ENCODE data around the gene FAM163A.

Gene FAM163A

DNA sequence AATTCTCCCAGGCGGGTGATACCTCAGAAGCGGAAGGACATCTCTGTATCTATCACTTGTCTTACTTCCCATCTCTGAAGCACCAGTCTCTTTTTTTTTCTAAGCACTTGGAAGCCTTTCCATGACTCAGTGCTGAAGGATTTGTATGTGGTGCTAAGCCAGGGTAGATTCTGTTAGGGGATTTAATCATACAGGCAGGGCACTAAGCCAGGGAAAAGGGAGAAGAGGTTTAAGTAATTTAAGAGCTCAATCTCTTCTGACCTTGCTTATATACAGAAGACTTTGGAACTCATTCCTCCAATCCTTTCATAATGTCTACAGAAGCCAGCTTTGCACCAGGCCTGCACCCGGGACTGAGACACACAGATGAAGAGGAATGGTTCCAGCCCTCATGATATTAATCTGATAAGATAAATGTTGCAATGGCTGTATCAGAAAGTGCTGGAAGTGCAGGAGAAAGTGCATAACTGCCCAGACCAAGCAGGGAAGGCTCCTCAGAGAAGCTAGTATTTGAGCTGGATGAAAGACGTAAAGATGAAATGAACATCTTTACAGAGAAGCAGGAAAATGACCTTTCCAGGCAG is 11.0 kb downstream of the FAM163A start:
- no peak overlapping the region for H3K9ac ChIP-seq (ENCODE audit: low read depth, low read length)
- no peaks in the 10 kb centered on the region for H3K9me3 ChIP-seq (ENCODE audit: control insufficient read depth, insufficient read depth, low read length)
- no peaks in the 10 kb centered on the region for H3K4me1 ChIP-seq (ENCODE audit: control insufficient read depth, insufficient read depth, low read length)
- no peaks in the 10 kb centered on the region for H3K36me3 ChIP-seq (ENCODE audit: control insufficient read depth, insufficient read depth, low read length)
- no peak overlapping the region for H3K4me3 ChIP-seq (ENCODE audit: low read depth, low read length)
- H3K27me3 ChIP-seq (ENCODE audit: control insufficient read depth, insufficient read depth, low read length): no peaks in the 10 kb centered on the region

DNA sequence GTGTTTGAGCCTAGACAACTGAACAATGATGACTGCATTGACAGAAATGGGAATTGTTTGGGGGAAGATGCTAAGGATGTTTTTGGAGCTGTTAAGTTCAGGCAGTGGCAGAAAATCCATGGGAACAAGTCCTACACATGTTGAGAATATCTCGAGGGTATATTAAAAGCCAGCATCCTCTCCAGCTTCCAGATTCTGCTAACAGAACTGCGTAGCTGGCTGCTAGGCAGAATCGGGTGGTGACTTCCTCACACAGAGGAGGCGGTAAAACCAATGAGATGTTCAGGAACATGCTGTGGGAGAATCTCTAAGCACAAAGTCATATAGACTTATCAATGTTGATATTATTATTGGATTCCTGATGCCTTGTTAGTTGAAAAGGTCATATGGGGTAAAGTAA is 14.8 kb downstream of the FAM163A start:
- Histone ChIP-seq H3K4me3 (ENCODE audit: low read depth, low read length) (no peak overlapping the region), H3K4me1 (ENCODE audit: control insufficient read depth, insufficient read depth, low read length) (no peaks in the 10 kb centered on the region), H3K9me3 (ENCODE audit: control insufficient read depth, insufficient read depth, low read length) (no peaks in the 10 kb centered on the region), H3K27me3 (ENCODE audit: control insufficient read depth, insufficient read depth, low read length) (no peaks in the 10 kb centered on the region), H3K36me3 (ENCODE audit: control insufficient read depth, insufficient read depth, low read length) (no peaks in the 10 kb centered on the region), H3K9ac (ENCODE audit: low read depth, low read length) (no peak overlapping the region)

DNA sequence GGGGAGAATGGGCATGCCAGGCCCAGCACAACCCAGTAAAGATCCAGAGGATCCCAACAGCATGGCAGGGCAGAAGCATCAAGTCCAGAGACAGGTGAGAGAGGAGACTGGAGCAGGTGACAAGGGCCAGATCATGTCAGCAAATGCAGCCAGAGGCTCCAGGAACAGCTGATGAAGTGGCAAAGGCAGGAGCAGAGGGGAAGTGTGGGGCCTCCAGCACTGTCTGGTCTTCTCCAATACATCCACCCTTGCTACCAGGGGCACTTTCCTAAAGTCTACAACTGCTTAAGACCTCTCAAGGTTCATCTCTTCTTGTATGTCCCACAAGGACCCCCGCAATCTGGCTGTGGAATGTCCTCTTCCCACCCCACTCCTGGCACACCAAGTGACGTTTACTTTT is 17.4 kb downstream of the FAM163A start:
- Histone ChIP-seq H3K9ac (ENCODE audit: low read depth, low read length) (no peak overlapping the region), H3K36me3 (ENCODE audit: control insufficient read depth, insufficient read depth, low read length) (no peaks in the 10 kb centered on the region), H3K27me3 (ENCODE audit: control insufficient read depth, insufficient read depth, low read length) (no peaks in the 10 kb centered on the region), H3K4me3 (ENCODE audit: low read depth, low read length) (no peak overlapping the region), H3K4me1 (ENCODE audit: control insufficient read depth, insufficient read depth, low read length) (no peaks in the 10 kb centered on the region), H3K9me3 (ENCODE audit: control insufficient read depth, insufficient read depth, low read length) (no peaks in the 10 kb centered on the region)

DNA sequence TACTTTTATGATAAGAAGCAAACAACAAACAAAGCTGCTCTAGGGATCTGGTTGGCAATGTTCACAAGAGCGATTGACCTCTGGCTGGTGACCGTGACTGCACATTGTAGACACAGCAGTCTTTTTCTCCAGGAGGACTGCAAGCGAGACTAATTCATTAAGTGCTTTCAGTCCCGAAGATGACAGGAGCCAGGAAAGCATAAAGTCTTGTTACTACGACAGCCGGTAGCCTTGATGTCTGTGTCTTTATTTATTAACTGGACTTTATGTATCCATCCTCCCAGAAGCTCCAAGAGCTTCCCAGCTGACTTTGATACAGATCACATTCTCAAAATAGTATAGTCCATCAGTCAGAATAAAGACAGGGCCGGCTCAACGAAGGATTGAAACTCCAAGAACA is 18.2 kb downstream of the FAM163A start:
- no peak overlapping the region for H3K4me3 ChIP-seq (ENCODE audit: low read depth, low read length)
- no peaks in the 10 kb centered on the region for H3K9me3 ChIP-seq (ENCODE audit: control insufficient read depth, insufficient read depth, low read length)
- no peak overlapping the region for H3K9ac ChIP-seq (ENCODE audit: low read depth, low read length)
- no peaks in the 10 kb centered on the region for H3K4me1 ChIP-seq (ENCODE audit: control insufficient read depth, insufficient read depth, low read length)
- no peaks in the 10 kb centered on the region for H3K36me3 ChIP-seq (ENCODE audit: control insufficient read depth, insufficient read depth, low read length)
- no peaks in the 10 kb centered on the region for H3K27me3 ChIP-seq (ENCODE audit: control insufficient read depth, insufficient read depth, low read length)

DNA sequence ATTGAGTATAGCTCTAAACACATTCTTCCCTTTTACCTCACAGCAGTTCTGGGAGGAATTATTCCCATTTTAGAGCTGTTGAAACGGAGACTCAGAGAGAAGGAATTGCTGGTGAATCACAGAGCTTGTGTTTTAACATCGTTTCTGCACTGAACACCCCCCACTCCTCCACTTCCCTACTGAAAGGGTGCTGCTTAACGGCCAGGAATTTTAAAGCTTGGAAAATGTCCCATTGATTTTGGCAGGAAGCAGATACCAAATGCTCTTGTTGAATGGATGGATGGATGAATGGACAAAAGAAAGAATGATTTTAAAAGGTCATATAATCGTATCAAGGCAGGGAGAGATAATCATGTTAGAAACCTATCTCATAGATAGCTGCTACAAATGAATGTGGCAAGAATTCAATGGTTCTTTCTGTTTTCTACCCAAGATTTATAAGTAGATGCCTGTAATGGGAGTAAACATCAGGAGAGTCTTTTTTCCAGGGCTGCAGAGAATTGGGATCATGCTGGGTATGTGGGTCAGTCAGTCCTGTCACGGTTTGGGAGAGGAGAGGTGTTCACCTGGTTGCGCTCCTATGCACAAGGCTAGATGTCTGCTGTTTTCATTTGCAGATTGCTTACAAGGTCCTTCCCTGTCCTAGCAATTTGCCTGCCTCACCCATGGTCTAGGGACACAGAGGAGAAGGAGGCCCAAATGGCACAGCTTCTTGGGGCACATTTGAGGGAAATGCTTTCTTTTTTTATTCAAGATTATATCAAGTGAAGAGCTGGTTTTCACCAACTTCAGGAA is 19.0 kb downstream of the FAM163A start:
- no peaks in the 10 kb centered on the region for H3K36me3 ChIP-seq (ENCODE audit: control insufficient read depth, insufficient read depth, low read length)
- no peak overlapping the region for H3K4me3 ChIP-seq (ENCODE audit: low read depth, low read length)
- no peaks in the 10 kb centered on the region for H3K9me3 ChIP-seq (ENCODE audit: control insufficient read depth, insufficient read depth, low read length)
- H3K4me1 ChIP-seq (ENCODE audit: control insufficient read depth, insufficient read depth, low read length): no peaks in the 10 kb centered on the region
- H3K9ac ChIP-seq (ENCODE audit: low read depth, low read length): no peak overlapping the region
- no peaks in the 10 kb centered on the region for H3K27me3 ChIP-seq (ENCODE audit: control insufficient read depth, insufficient read depth, low read length)

DNA sequence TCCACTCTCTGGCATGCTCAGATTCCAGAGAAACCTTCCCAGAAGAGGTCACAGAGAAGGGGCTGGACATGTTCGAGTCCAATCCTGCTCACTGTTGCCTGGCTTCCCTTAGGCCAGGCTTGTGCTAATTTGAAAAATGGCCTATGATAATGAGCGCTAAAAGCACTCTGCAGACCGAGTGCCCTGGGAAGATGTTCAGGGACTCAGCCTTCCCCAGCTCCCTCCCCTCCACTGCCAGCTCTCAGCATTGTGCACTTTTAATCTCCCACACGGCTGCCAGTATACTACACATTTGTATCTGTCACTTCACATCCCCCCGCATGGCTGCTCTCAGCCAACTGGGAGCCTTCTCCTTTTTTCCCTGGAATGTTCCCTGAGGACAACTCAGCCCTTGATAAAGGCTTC is 24.1 kb downstream of the FAM163A start:
- no peaks in the 10 kb centered on the region for H3K9me3 ChIP-seq (ENCODE audit: control insufficient read depth, insufficient read depth, low read length)
- no peaks in the 10 kb centered on the region for H3K27me3 ChIP-seq (ENCODE audit: control insufficient read depth, insufficient read depth, low read length)
- H3K36me3 ChIP-seq (ENCODE audit: control insufficient read depth, insufficient read depth, low read length): no peaks in the 10 kb centered on the region
- no peak overlapping the region for H3K9ac ChIP-seq (ENCODE audit: low read depth, low read length)
- H3K4me3 ChIP-seq (ENCODE audit: low read depth, low read length): no peak overlapping the region
- H3K4me1 ChIP-seq (ENCODE audit: control insufficient read depth, insufficient read depth, low read length): no peaks in the 10 kb centered on the region

DNA sequence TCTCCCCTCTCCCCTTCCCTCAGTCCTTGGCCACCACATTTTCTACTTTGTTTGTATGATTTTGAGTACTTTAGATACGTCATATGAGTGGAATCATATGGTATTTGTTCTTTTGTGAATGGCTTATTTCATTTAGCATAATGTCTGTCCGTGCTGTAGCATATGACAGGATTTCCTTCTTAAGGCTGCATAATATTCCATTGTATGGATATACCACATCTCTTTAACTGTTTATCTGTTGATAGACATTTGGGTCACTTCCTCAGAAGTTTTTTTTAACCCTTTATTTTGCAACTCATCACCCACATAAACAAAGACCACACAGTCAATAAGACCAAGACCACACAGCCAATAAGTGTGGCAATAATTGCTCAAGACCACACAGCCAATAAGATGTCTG is 24.9 kb downstream of the FAM163A start:
- no peaks in the 10 kb centered on the region for H3K4me1 ChIP-seq (ENCODE audit: control insufficient read depth, insufficient read depth, low read length)
- no peak overlapping the region for H3K9ac ChIP-seq (ENCODE audit: low read depth, low read length)
- H3K27me3 ChIP-seq (ENCODE audit: control insufficient read depth, insufficient read depth, low read length): no peaks in the 10 kb centered on the region

DNA sequence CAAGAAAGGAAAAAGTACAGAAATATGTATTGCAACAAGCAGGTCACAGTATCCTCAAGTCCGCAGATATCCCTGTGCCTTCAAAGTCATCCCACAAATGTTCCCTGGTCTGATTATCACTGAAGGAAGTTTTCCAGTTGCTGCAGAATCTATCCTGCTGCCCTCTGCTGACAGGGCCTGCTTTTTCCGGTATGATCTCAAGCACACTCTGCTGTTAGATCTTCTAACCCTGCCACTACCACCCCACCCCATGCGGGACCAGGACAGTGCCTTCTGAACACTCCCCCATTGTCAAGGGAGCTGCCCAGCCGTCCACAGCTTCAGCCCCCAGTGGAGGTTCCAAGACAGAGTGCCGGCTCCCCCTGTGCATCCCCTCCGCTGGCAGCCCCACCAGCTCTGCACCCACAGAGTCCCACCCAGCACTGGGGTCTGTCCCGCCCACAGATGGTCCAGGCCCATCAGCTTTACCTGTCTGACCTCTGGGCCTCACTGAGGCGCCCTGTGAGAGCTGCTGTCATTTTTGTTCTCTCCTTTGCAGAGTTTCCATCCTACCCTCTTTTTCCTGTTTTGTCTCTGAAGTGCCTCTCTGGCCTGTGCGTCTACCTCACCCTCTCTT is 27.9 kb downstream of the FAM163A start:
- Histone ChIP-seq H3K9ac (ENCODE audit: low read depth, low read length) (no peak overlapping the region), H3K4me3 (ENCODE audit: low read depth, low read length) (no peak overlapping the region), H3K9me3 (ENCODE audit: control insufficient read depth, insufficient read depth, low read length) (no peaks in the 10 kb centered on the region), H3K27me3 (ENCODE audit: control insufficient read depth, insufficient read depth, low read length) (no peaks in the 10 kb centered on the region), H3K36me3 (ENCODE audit: control insufficient read depth, insufficient read depth, low read length) (no peaks in the 10 kb centered on the region), H3K4me1 (ENCODE audit: control insufficient read depth, insufficient read depth, low read length) (no peaks in the 10 kb centered on the region)

More for the DNA sequence above, 24.9 kb downstream of the FAM163A start:
- H3K9me3 ChIP-seq (ENCODE audit: control insufficient read depth, insufficient read depth, low read length): no peaks in the 10 kb centered on the region
- H3K36me3 ChIP-seq (ENCODE audit: control insufficient read depth, insufficient read depth, low read length): no peaks in the 10 kb centered on the region
- no peak overlapping the region for H3K4me3 ChIP-seq (ENCODE audit: low read depth, low read length)

DNA sequence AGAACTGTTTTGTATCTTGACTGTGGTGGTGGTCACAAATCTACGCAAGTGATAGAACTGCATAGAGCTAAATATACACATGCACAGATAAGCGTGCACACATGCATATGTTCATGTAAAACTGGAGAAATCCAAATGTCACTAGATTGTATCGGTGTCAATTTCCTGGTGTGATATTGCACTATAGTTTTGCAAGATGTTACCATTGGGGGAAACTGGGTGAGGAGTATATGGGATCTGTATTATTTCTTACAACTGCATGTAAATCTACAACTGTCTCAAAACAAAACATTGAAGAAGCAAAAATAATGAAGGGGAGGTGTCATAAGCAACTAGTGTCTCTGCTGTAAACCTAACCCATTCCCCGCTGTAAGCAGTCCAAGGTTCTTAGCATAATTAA is 30.2 kb downstream of the FAM163A start:
- no peak overlapping the region for H3K9ac ChIP-seq (ENCODE audit: low read depth, low read length)
- no peaks in the 10 kb centered on the region for H3K36me3 ChIP-seq (ENCODE audit: control insufficient read depth, insufficient read depth, low read length)
- no peaks in the 10 kb centered on the region for H3K9me3 ChIP-seq (ENCODE audit: control insufficient read depth, insufficient read depth, low read length)
- no peak overlapping the region for H3K4me3 ChIP-seq (ENCODE audit: low read depth, low read length)
- H3K4me1 ChIP-seq (ENCODE audit: control insufficient read depth, insufficient read depth, low read length): no peaks in the 10 kb centered on the region
- no peaks in the 10 kb centered on the region for H3K27me3 ChIP-seq (ENCODE audit: control insufficient read depth, insufficient read depth, low read length)

DNA sequence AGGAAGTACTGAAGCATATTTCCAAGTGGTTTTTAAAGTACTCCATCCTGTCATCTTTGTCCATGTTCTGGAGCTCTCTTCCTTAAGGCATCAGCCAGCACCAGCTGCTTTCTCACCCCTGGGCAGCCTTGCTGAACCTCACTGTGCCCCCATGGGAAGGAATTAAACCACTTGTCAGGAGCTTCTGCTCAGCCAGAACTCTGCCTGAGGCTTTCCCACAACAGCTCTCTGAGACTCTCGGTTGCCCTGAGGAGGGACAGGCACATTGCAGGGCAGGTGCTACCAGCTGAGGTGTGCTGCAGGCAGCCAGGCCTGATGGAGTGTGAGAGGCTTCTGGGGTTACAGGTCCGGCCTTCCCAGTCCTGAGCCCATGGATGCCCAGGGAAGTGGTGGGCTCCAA is 30.9 kb downstream of the FAM163A start:
- no peaks in the 10 kb centered on the region for H3K36me3 ChIP-seq (ENCODE audit: control insufficient read depth, insufficient read depth, low read length)

DNA sequence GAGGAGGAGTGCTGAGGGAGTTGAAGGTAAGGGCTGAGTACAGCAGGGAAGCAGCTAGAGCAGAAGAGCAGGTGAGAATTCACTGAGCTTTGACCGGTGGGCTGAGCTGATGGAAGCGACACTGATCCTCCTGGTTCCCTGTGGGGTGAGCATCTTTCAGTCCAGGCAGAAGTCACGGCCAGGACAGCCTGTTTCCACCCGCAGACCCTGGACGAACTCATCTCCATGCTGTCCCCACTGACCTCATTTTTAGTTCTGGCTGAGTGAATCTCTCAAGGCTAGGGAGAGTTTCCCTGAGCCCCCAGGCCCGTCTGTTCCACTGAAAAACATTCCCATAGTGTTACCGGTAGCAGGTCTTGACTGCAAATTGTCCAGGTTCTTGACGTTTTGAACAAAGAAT is 31.5 kb downstream of the FAM163A start:
- no peaks in the 10 kb centered on the region for H3K9me3 ChIP-seq (ENCODE audit: control insufficient read depth, insufficient read depth, low read length)
- H3K27me3 ChIP-seq (ENCODE audit: control insufficient read depth, insufficient read depth, low read length): no peaks in the 10 kb centered on the region
- no peak overlapping the region for H3K9ac ChIP-seq (ENCODE audit: low read depth, low read length)
- H3K4me1 ChIP-seq (ENCODE audit: control insufficient read depth, insufficient read depth, low read length): no peaks in the 10 kb centered on the region
- H3K36me3 ChIP-seq (ENCODE audit: control insufficient read depth, insufficient read depth, low read length): no peaks in the 10 kb centered on the region
- no peak overlapping the region for H3K4me3 ChIP-seq (ENCODE audit: low read depth, low read length)

More for the DNA sequence above, 30.9 kb downstream of the FAM163A start:
- no peaks in the 10 kb centered on the region for H3K9me3 ChIP-seq (ENCODE audit: control insufficient read depth, insufficient read depth, low read length)
- H3K4me3 ChIP-seq (ENCODE audit: low read depth, low read length): no peak overlapping the region
- no peaks in the 10 kb centered on the region for H3K4me1 ChIP-seq (ENCODE audit: control insufficient read depth, insufficient read depth, low read length)
- H3K27me3 ChIP-seq (ENCODE audit: control insufficient read depth, insufficient read depth, low read length): no peaks in the 10 kb centered on the region
- H3K9ac ChIP-seq (ENCODE audit: low read depth, low read length): no peak overlapping the region

DNA sequence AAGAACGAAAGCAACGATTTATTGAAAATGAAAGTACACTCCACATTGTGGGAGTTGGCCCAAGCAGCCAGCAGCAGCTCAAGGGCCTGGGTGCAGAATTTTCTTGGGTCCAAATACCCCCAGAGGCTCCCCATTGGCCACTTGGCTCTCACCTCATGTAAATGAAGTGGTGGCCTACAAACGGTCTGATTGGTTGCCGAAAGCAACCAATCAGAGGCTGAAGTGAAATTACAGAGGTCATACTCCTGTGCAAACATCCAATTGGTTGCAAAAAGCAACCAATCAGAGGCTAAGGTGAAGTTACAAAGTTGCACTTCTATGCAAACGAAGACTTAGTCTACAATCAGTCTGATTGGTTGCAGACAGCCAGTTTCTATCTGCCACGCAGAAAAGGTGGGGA is 31.9 kb downstream of the FAM163A start:
- no peaks in the 10 kb centered on the region for H3K36me3 ChIP-seq (ENCODE audit: control insufficient read depth, insufficient read depth, low read length)
- H3K4me1 ChIP-seq (ENCODE audit: control insufficient read depth, insufficient read depth, low read length): no peaks in the 10 kb centered on the region
- no peak overlapping the region for H3K9ac ChIP-seq (ENCODE audit: low read depth, low read length)
- H3K9me3 ChIP-seq (ENCODE audit: control insufficient read depth, insufficient read depth, low read length): no peaks in the 10 kb centered on the region
- no peak overlapping the region for H3K4me3 ChIP-seq (ENCODE audit: low read depth, low read length)
- H3K27me3 ChIP-seq (ENCODE audit: control insufficient read depth, insufficient read depth, low read length): no peaks in the 10 kb centered on the region

Measured in iPS-15b (cell line).